Left lung (tissue), 10 donors: ENCODE results near the gene DSTN. TPM values are rescaled to one million over a fixed set of nuclear protein-coding genes. Genes with fewer than 3 reads are reported as not detected.
A peak's percentile ranks its signal among the peaks of the same experiment; 100 is the strongest.

Experiments used
- ATAC-seq: fragments of 200-7000 bp; cut with Tn5 transposase; one replicate; pipeline ENCODE4 v1.9.1; 2020; ENCODE audit warnings: moderate library complexity
- DNase-seq, 4 donors: peaks; one replicate each; pipeline ENCODE4 v3.0.0-alpha.2; 2013 to 2020
- H3K27ac ChIP-seq, 2 donors: fragments of 200-600 bp; sonication (generic) in 1 of 2; one replicate each; pipeline versions ENCODE4 v1.5.0 to v1.8.0; 2020 to 2021
- H3K27me3 ChIP-seq, 2 donors: fragments of 200-600 bp; sonication (generic) in 1 of 2; one replicate each; pipeline versions ENCODE4 v1.5.0 to v1.8.0; 2020 to 2021
- H3K36me3 ChIP-seq, 2 donors: fragments of 200-600 bp; sonication (generic) in 1 of 2; one replicate each; pipeline versions ENCODE4 v1.5.0 to v1.8.0; 2020 to 2021
- H3K4me1 ChIP-seq, 2 donors: fragments of 200-600 bp; one replicate each; pipeline ENCODE4 v1.8.0; 2021
- H3K4me3 ChIP-seq, 2 donors: fragments of 200-600 bp; sonication (generic) in 1 of 2; one replicate each; pipeline versions ENCODE4 v1.5.0 to v1.8.0; 2020 to 2021; ENCODE audit warnings: mild to moderate bottlenecking in 1 of 2
- H3K9me3 ChIP-seq, 2 donors: fragments of 200-600 bp; sonication (generic) in 1 of 2; one replicate each; pipeline versions ENCODE4 v1.5.0 to v1.8.0; 2020 to 2021
- intact Hi-C, 2 donors: fragments of 100-400 bp; cut with DNase I; formaldehyde crosslinking; loops; one replicate each; pipeline versions ENCODE4 v1.11.2 to v1.14.2; 2022
- polyA plus RNA-seq, 6 donors: library from polyadenylated mRNA; unstranded; fragments of 120-200 nt; gene quantifications; one replicate each; pipeline ENCODE4 v1.2.1, GENCODE V29; 2013; ENCODE audit not compliant: insufficient read length in 6 of 6
- total RNA-seq, 2 donors: library from RNA; stranded (reverse); fragmentation: NEBNext Ultra II Directional; extraction: Animal tissue kit (Norgen Biotek cat#: 25700); gene quantifications; one replicate each; pipeline ENCODE4 v1.2.1, GENCODE V29; 2021
- TF ChIP-seq, protein P1 (sequence below), 2 donors: fragments of 200-600 bp; sonication (generic) in 1 of 2; IDR thresholded peaks; one replicate each; pipeline versions ENCODE4 v1.5.0 to v1.8.0; 2021; ENCODE audit warnings: antibody characterized with exemption in 2 of 2
- donor health status: DM: no; HTN: yes; CAD: no.
- donor health status: DM: no; HTN: no; CAD: no.

The DSTN gene
- total and polyA plus RNA-seq, 8 donors: 340 to 551 (median 366) TPM

DNA sequence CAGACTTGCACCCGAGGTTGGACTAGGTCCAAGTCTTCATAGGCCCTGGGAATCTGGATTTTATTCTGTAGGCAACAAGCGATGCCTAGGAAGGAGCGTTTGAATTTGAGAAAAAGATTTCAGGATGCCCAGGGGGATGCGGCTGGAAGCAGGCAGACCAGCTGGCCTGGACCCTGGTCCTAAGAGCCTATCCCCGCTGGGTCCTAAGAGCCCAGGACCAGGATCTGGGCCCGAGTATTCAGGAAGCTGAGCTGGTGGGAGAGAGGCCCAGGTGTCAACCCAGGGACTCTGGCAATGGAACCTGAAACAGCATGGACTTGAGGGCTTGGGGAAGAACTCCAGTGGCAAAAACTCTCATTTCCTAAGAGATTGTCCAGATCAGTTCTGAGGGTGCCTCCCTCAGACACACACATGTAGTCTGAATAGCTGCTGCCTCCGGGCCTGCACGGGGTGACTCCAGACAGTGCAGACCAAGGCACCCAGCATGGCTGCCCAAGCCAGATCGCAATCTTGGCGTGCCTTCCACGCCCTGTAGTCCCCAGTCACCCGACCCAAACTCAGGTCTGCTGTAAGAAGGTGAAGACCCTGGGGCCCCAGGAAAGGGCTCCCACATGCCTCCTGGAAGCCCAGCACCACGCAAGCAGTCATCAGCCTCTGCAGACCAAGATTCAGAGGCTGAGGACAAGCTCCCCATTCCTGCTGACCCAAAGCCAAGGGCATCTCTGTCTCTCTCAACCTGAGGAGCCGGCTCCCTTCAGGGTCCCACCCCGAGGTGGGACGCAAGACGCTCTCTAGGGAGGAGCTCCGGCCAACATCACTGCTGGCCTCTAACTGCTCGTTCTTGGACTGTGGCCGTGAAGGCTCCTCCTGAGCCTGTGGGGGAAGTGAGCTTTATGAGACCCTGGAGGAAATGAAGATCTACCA, 77.8 kb downstream of the DSTN start:
- Histone ChIP-seq H3K27me3 (no peaks in the 10 kb centered on the region), H3K4me3 (no peak overlapping the region), H3K36me3 (peaks cover 0 to 12% of the 10 kb centered on the region in 2 donors), H3K9me3 (no peaks in the 10 kb centered on the region), H3K4me1 (peaks cover 41 to 77% of the 10 kb centered on the region in 2 donors), H3K27ac (peak overlapping the region; percentile 19 to 40)
- no peak for ATAC-seq
- TF ChIP-seq, protein P1, sequence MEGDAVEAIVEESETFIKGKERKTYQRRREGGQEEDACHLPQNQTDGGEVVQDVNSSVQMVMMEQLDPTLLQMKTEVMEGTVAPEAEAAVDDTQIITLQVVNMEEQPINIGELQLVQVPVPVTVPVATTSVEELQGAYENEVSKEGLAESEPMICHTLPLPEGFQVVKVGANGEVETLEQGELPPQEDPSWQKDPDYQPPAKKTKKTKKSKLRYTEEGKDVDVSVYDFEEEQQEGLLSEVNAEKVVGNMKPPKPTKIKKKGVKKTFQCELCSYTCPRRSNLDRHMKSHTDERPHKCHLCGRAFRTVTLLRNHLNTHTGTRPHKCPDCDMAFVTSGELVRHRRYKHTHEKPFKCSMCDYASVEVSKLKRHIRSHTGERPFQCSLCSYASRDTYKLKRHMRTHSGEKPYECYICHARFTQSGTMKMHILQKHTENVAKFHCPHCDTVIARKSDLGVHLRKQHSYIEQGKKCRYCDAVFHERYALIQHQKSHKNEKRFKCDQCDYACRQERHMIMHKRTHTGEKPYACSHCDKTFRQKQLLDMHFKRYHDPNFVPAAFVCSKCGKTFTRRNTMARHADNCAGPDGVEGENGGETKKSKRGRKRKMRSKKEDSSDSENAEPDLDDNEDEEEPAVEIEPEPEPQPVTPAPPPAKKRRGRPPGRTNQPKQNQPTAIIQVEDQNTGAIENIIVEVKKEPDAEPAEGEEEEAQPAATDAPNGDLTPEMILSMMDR (IDR thresholded peaks at IDR 0.05): no peak
- peak in 1 of 4 donors; percentile 18 for DNase-seq
- intact Hi-C loops: no loop called here

DNA sequence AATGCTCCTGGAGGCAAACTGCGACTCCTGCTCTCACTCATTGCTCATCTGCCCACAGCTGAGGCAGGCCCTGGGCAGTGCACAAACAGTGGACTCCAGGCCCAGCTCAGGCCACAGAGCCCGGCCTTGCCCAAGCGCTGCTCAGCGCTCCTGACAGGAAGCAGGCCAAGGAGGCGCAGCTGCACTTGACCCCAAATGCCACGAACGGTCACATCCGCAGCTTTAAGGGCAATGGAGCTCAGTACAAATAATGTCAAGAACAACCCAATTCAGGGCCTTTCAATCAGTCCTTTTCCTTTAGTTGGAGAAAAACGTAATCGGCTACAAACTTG, 78.4 kb downstream of the DSTN start:
- peak in 1 of 4 donors; percentile 63 for DNase-seq
- peaks cover 0 to 12% of the 10 kb centered on the region in 2 donors for H3K36me3 ChIP-seq
- intact Hi-C loops: no loop called here
- H3K9me3 ChIP-seq: no peaks in the 10 kb centered on the region
- peaks cover 41 to 82% of the 10 kb centered on the region in 2 donors for H3K4me1 ChIP-seq
- no peak overlapping the region for H3K4me3 ChIP-seq
- H3K27ac ChIP-seq: peak overlapping the region; percentile 19 to 63
- TF ChIP-seq, protein P1 (IDR thresholded peaks at IDR 0.05): no peak
- peak; percentile 70 for ATAC-seq
- H3K27me3 ChIP-seq: no peaks in the 10 kb centered on the region

DNA sequence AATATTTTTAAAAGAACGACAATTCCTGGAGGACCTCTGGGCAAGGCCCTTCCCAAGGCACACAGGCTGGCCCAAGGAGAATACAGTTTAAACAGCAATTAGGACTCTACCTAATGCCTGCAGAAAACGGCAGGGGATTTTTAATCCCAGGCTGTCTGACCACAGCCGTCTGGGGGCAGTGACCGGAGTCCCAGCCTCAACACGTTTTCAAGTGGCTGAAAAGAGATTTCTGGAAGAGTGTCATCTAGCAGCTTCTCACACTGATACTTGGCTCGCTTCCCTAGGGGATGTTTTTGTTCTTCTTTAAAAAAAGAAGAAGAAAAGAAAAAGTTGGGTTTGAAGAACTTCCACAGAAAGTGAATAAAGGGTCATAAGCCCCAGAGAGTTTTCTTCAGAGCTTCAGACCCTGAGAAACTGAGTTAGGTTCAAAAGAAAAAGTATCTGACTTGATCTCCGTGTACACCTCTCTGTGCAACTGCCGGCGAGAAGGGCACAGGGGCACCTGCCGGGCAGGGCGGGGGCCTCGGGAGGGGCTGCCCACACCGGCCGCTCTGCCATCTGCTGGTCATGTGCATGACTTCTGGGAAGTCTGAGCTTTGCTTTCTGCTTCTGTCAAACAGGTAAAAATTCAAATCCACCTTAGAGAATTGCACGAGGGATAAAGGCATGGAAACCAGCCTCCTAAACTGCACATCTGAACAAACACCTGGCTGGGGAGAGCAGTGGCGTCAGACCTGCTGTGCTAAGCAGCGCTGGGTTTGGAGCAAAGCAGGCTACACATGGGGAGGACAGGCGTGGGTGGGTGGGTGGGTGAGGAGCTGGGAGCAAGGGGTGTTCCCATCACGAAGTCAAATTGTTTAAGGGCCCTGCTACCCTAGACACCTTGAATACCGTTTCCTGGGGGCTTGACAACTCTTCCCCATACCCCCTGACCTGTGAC, 79.2 kb downstream of the DSTN start:
- peaks cover 0 to 20% of the 10 kb centered on the region in 2 donors for H3K36me3 ChIP-seq
- intact Hi-C loops: no loop called here
- no peak overlapping the region for H3K4me3 ChIP-seq
- H3K4me1 ChIP-seq: peaks cover 41 to 81% of the 10 kb centered on the region in 2 donors
- DNase-seq (peak in 1 of 4 donors; percentile 35), ATAC-seq (peak; percentile 73)
- H3K27ac ChIP-seq: peak overlapping the region; percentile 19 to 63
- H3K27me3 ChIP-seq: no peaks in the 10 kb centered on the region
- TF ChIP-seq, protein P1 (IDR thresholded peaks at IDR 0.05): no peak
- no peaks in the 10 kb centered on the region for H3K9me3 ChIP-seq

- no peak for DNase-seq
- Histone ChIP-seq H3K4me1 (peaks cover 41 to 68% of the 10 kb centered on the region in 2 donors), H3K27me3 (no peaks in the 10 kb centered on the region), H3K36me3 (peaks cover 0 to 27% of the 10 kb centered on the region in 2 donors), H3K9me3 (no peaks in the 10 kb centered on the region), H3K27ac (peak overlapping the region in 1 of 2 donors; percentile 53), H3K4me3 (no peak overlapping the region)
- peak; percentile 1 for ATAC-seq
- TF ChIP-seq, protein P1 (IDR thresholded peaks at IDR 0.05): no peak
- intact Hi-C loops: loop anchor here in 1 of 2 donors (5.0 kb wide), 2 partner anchors 252 to 492 kb away; no protein-coding TSS in a partner anchor
Measured at GRCh38 chr20:17650301-17651128, 80.6 kb downstream of the DSTN start.
